Peyer's patch (tissue), 4 donors: Measurements from ENCODE around the gene MEX3A.

ENCODE experiments used
- POLR2A ChIP-seq, 2 donors: fragments of 450-650 bp; IDR thresholded peaks; one replicate each; pipeline ENCODE4 v1.5.1; 2017; ENCODE audit warnings: antibody characterized with exemption in 2 of 2, mild to moderate bottlenecking in 2 of 2, moderate library complexity in 2 of 2
- TF ChIP-seq, protein P1 (sequence below), 6 experiments: fragments of 450-650 bp in 4 of 6; fragments of 200-600 bp in 2 of 6; sonication (generic) in 1 of 6; IDR thresholded peaks; one replicate each; pipeline ENCODE4 v1.5.1; 2017 to 2019; ENCODE audit warnings: antibody characterized with exemption in 6 of 6, mild to moderate bottlenecking in 3 of 6, moderate library complexity in 1 of 6

- TF ChIP-seq, protein P1, sequence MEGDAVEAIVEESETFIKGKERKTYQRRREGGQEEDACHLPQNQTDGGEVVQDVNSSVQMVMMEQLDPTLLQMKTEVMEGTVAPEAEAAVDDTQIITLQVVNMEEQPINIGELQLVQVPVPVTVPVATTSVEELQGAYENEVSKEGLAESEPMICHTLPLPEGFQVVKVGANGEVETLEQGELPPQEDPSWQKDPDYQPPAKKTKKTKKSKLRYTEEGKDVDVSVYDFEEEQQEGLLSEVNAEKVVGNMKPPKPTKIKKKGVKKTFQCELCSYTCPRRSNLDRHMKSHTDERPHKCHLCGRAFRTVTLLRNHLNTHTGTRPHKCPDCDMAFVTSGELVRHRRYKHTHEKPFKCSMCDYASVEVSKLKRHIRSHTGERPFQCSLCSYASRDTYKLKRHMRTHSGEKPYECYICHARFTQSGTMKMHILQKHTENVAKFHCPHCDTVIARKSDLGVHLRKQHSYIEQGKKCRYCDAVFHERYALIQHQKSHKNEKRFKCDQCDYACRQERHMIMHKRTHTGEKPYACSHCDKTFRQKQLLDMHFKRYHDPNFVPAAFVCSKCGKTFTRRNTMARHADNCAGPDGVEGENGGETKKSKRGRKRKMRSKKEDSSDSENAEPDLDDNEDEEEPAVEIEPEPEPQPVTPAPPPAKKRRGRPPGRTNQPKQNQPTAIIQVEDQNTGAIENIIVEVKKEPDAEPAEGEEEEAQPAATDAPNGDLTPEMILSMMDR (IDR thresholded peaks at IDR 0.05): no peak
- TF ChIP-seq POLR2A (IDR thresholded peaks at IDR 0.05): no peak
Measured at GRCh38 chr1:156073110-156073687, 9.1 kb downstream of the MEX3A start.
